Lower lobe of right lung (tissue), 2 donors: ENCODE measurements around the gene BANF2. TPM values are rescaled to one million over a fixed set of nuclear protein-coding genes. Genes with fewer than 3 reads are reported as not detected.
"Not testable (repeated sequence)": the region's sequence is repeated elsewhere in the genome, so short reads cannot be mapped to it uniquely, and the experiment has no call there.

Experiments
- ATAC-seq, 2 donors: fragments of 200-7000 bp; cut with Tn5 transposase; one replicate each; pipeline ENCODE4 v1.9.1; 2020 to 2022; ENCODE audit warnings: mild to moderate bottlenecking in 2 of 2, moderate library complexity in 2 of 2
- DNase-seq: peaks from one replicate; pipeline ENCODE4 v3.0.0-alpha.2; 2020
- H3K27ac ChIP-seq: fragments of 200-600 bp; one replicate; pipeline ENCODE4 v1.8.0; 2022
- H3K27me3 ChIP-seq: fragments of 200-600 bp; one replicate; pipeline ENCODE4 v1.8.0; 2022; ENCODE audit warnings: low read depth
- H3K36me3 ChIP-seq: fragments of 200-600 bp; one replicate; pipeline ENCODE4 v1.8.0; 2022; ENCODE audit warnings: mild to moderate bottlenecking
- H3K4me1 ChIP-seq: fragments of 200-600 bp; one replicate; pipeline ENCODE4 v1.8.0; 2022
- H3K4me3 ChIP-seq: fragments of 200-600 bp; one replicate; pipeline ENCODE4 v1.8.0; 2022; ENCODE audit warnings: mild to moderate bottlenecking
- H3K9me3 ChIP-seq: fragments of 200-600 bp; one replicate; pipeline ENCODE4 v1.8.0; 2022
- CTCF ChIP-seq: fragments of 200-600 bp; IDR thresholded peaks from one replicate; pipeline ENCODE4 v1.8.0; 2022; ENCODE audit warnings: antibody characterized with exemption, mild to moderate bottlenecking
- intact Hi-C: fragments of 100-400 bp; cut with DNase I; formaldehyde crosslinking; loops from one replicate; pipeline ENCODE4 v1.11.0; 2022
- total RNA-seq: library from RNA; stranded (reverse); fragmentation: NEBNext Ultra II Directional; extraction: Animal tissue kit (Norgen Biotek cat#: 25700); gene quantifications from one replicate; pipeline ENCODE4 v1.2.1, GENCODE V29; 2021
- donor health status: DM: no; HTN: yes; CAD: no; lungs with severe emphysema.

The BANF2 gene
- total RNA-seq, 1 donor from 2014 or later: not detected

GRCh38 chr20:17766226-17766625 is 66.5 kb downstream of the BANF2 start:
- no peak for DNase-seq
- Histone ChIP-seq H3K9me3 (no peaks in the 10 kb centered on the region), H3K36me3 (no peaks in the 10 kb centered on the region), H3K4me1 (peaks cover 6% of the 10 kb centered on the region), H3K4me3 (no peak overlapping the region), H3K27ac (no peak overlapping the region), H3K27me3 (no peaks in the 10 kb centered on the region)
- no peak for TF ChIP-seq CTCF
- intact Hi-C loops: no loop called here
- no peak for ATAC-seq

- H3K9me3 ChIP-seq: no peaks in the 10 kb centered on the region
- intact Hi-C loops: no loop called here
- peaks cover 2% of the 10 kb centered on the region for H3K4me1 ChIP-seq
- no peak overlapping the region for H3K4me3 ChIP-seq
- no peaks in the 10 kb centered on the region for H3K36me3 ChIP-seq
- H3K27ac ChIP-seq: no peak overlapping the region
- ATAC-seq (peak; percentile 53), DNase-seq (no peak)
- no peaks in the 10 kb centered on the region for H3K27me3 ChIP-seq
- TF ChIP-seq CTCF: no peak
Measured at GRCh38 chr20:17767624-17768023, 67.9 kb downstream of the BANF2 start.

GRCh38 chr20:17768271-17768670 is 68.5 kb downstream of the BANF2 start:
- intact Hi-C loops: no loop called here
- H3K4me1 ChIP-seq: no peaks in the 10 kb centered on the region
- no peaks in the 10 kb centered on the region for H3K36me3 ChIP-seq
- no peak overlapping the region for H3K4me3 ChIP-seq
- peak; percentile 38 to 42 for ATAC-seq
- H3K27ac ChIP-seq: no peak overlapping the region
- no peak for DNase-seq
- no peaks in the 10 kb centered on the region for H3K9me3 ChIP-seq
- no peaks in the 10 kb centered on the region for H3K27me3 ChIP-seq
- TF ChIP-seq CTCF: no peak

GRCh38 chr20:17769716-17770115 is 70.0 kb downstream of the BANF2 start:
- H3K27ac ChIP-seq, intact Hi-C loops, ATAC-seq, H3K4me3 ChIP-seq, H3K27me3 ChIP-seq, H3K4me1 ChIP-seq, H3K36me3 ChIP-seq, H3K9me3 ChIP-seq, DNase-seq: not testable (repeated sequence)

- H3K27ac ChIP-seq: peak overlapping the region; percentile 13
- H3K27me3 ChIP-seq: no peaks in the 10 kb centered on the region
- no peak for TF ChIP-seq CTCF
- intact Hi-C loops: no loop called here
- H3K4me1 ChIP-seq: no peaks in the 10 kb centered on the region
- peak; percentile 76 to 81 for ATAC-seq
- peak; percentile 61 for DNase-seq
- no peaks in the 10 kb centered on the region for H3K9me3 ChIP-seq
- H3K36me3 ChIP-seq: no peaks in the 10 kb centered on the region
- no peak overlapping the region for H3K4me3 ChIP-seq
Measured at GRCh38 chr20:17771206-17772004, 71.6 kb downstream of the BANF2 start.

- no peaks in the 10 kb centered on the region for H3K4me1 ChIP-seq
- H3K27ac ChIP-seq: peak overlapping the region; percentile 13
- H3K36me3 ChIP-seq: no peaks in the 10 kb centered on the region
- ATAC-seq (no peak), DNase-seq (no peak)
- intact Hi-C loops: no loop called here
- H3K9me3 ChIP-seq: no peaks in the 10 kb centered on the region
- no peak overlapping the region for H3K4me3 ChIP-seq
- H3K27me3 ChIP-seq: no peaks in the 10 kb centered on the region
- TF ChIP-seq CTCF: no peak
Measured at GRCh38 chr20:17772005-17772343, 72.2 kb downstream of the BANF2 start.
